Panc1 (cell line): Measurements from ENCODE around the gene DCXR. TPM values are rescaled to one million over a fixed set of nuclear protein-coding genes. Genes with fewer than 3 reads are reported as not detected.

Experiments used
- ATAC-seq: fragments of 200-7000 bp; cut with Tn5 transposase; 2 replicates; pipeline ENCODE4 v1.9.1; 2020; ENCODE audit warnings: mild to moderate bottlenecking, moderate library complexity
- BruUV-seq: library from RNA; stranded (reverse); fragments of 400-500 nt; replicated peaks from 2 replicates; lab custom pipeline; 2021; lab: Mats Ljungman, UMichigan
- CTCF ChIA-PET: fragments of 300-600 bp; sonication (Branson Sonifier 250); formaldehyde crosslinking; loops from one replicate; lab custom pipeline; 2022; ENCODE audit warnings: antibody characterized with exemption; lab: Charles Lee
- POLR2A ChIA-PET: fragments of 300-600 bp; sonication (Branson Sonifier 250); formaldehyde crosslinking; loops from one replicate; lab custom pipeline; 2022; ENCODE audit warnings: antibody characterized with exemption; lab: Charles Lee
- DNase-seq: peaks from one replicate; pipeline ENCODE4 v3.0.0-alpha.2; 2010; ENCODE audit warnings: low read depth, low spot score
- H3K27ac ChIP-seq: 2 replicates; pipeline ENCODE4 v1.5.1; 2011; ENCODE audit warnings: mild to moderate bottlenecking, low read length, inconsistent platforms
- H3K27me3 ChIP-seq: fragments of 200-500 bp; sonication (Bioruptor generic); 2 replicates; pipeline ENCODE4 v1.6.0; 2014; ENCODE audit warnings: low read length, inconsistent platforms; ENCODE audit not compliant: control insufficient read depth, insufficient read depth
- H3K36me3 ChIP-seq: fragments of 200-500 bp; sonication (Bioruptor generic); 2 replicates; pipeline ENCODE4 v1.5.1; 2014; ENCODE audit warnings: inconsistent platforms, mild to moderate bottlenecking, low read length, moderate library complexity; ENCODE audit not compliant: control insufficient read depth, insufficient read depth
- H3K4me1 ChIP-seq: 2 replicates; pipeline ENCODE4 v1.5.1; 2011; ENCODE audit warnings: inconsistent platforms, mild to moderate bottlenecking, low read length, moderate library complexity; ENCODE audit not compliant: control insufficient read depth, insufficient read depth
- H3K4me3 ChIP-seq, 2 experiments: 2 replicates each; pipeline ENCODE4 v1.5.1; 2011 to 2012; ENCODE audit warnings: low read depth in 2 of 2, low read length in 2 of 2, mild to moderate bottlenecking in 2 of 2, inconsistent platforms in 1 of 2, moderate library complexity in 1 of 2
- H3K9me3 ChIP-seq: fragments of 200-500 bp; sonication (Bioruptor generic); 2 replicates; pipeline ENCODE4 v1.5.1; 2014; ENCODE audit warnings: low read depth, mild to moderate bottlenecking, inconsistent platforms, low read length, moderate library complexity; ENCODE audit not compliant: control insufficient read depth, insufficient read depth
- POLR2AphosphoS5 ChIP-seq: IDR thresholded peaks from 2 replicates; pipeline ENCODE4 v1.6.1; 2012; ENCODE audit warnings: mild to moderate bottlenecking, low read depth, low read length, moderate library complexity
- SIN3A ChIP-seq: IDR thresholded peaks from 2 replicates; pipeline ENCODE4 v1.6.1; 2012; ENCODE audit warnings: low read depth, mild to moderate bottlenecking, low read length, moderate library complexity, borderline replicate concordance; ENCODE audit not compliant: insufficient read depth
- TCF7L2 ChIP-seq: IDR thresholded peaks from 2 replicates; pipeline ENCODE4 v1.6.1; 2011; ENCODE audit warnings: mild to moderate bottlenecking, low read depth, low read length, inconsistent platforms
- in situ Hi-C: cut with HindIII; loops from 2 replicates; pipeline ENCODE4 v1.10.0; 2016; ENCODE audit warnings: low sequenced_read_pairs, low pct_unique_long_range_greater_than_20kb
- intact Hi-C: fragments of 100-400 bp; cut with micrococcal nuclease; formaldehyde crosslinking; loops from one replicate; pipeline ENCODE4 v1.10.0; 2022; ENCODE audit not compliant: unreplicated experiment
- total RNA-seq: library from RNA; stranded (reverse); gene quantifications from one replicate; pipeline ENCODE4 v1.2.1, GENCODE V29; 2021; ENCODE audit not compliant: unreplicated experiment
- TF ChIP-seq, protein P1 (sequence below): fragments of 450-650 bp; IDR thresholded peaks from 2 replicates; pipeline ENCODE4 v1.5.1; 2017; ENCODE audit warnings: mild to moderate bottlenecking
- TF ChIP-seq, protein P2 (sequence below), 2 experiments: IDR thresholded peaks; 2 replicates each; pipeline ENCODE4 v1.6.1; 2011 to 2012; ENCODE audit warnings: low read depth in 2 of 2, control low read depth in 1 of 2, low read length in 1 of 2, mild to moderate bottlenecking in 1 of 2, moderate library complexity in 1 of 2; ENCODE audit not compliant: insufficient read depth in 1 of 2

Gene DCXR
- total RNA-seq, 1 experiment from 2014 or later, result 128 TPM

DNA sequence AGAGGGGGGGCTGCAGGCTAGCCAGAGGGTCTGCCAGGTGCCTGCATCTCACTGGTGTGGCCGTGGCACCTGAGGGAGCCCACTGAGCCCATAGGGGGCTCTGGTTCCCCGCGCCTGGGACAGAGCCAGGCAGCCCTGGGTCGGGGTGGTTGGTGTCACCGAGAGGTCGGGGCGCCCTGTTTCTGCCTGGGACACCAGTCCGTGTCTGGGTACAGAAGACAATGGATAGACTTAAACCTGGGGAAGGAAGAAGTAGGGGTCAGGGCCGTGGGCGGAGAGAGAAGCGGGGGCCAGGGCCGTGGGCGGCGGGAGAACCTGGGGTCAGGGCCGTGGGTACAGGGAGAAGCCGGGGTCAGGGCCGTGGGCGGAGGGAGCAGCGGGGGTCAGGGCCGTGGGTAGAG, 11.1 kb upstream of the DCXR start:
- Histone ChIP-seq H3K4me3 (no peak overlapping the region), H3K27me3 (no peaks in the 10 kb centered on the region), H3K27ac (no peak overlapping the region), H3K9me3 (no peaks in the 10 kb centered on the region), H3K36me3 (peaks cover 6% of the 10 kb centered on the region; the same call in 1 of the 2 replicates), H3K4me1 (peaks cover 15% of the 10 kb centered on the region; the same call in 1 of the 2 replicates)
- in situ Hi-C loops (no loop called here), intact Hi-C loops (no loop called here)
- POLR2A ChIA-PET, result no interaction called here
- CTCF ChIA-PET, result no interaction called here
- no peak for DNase-seq
- BruUV-seq, result no TSS peak
- TF ChIP-seq SIN3A (no peak), TCF7L2 (no peak), POLR2AphosphoS5 (no peak)
- TF ChIP-seq, protein P1, sequence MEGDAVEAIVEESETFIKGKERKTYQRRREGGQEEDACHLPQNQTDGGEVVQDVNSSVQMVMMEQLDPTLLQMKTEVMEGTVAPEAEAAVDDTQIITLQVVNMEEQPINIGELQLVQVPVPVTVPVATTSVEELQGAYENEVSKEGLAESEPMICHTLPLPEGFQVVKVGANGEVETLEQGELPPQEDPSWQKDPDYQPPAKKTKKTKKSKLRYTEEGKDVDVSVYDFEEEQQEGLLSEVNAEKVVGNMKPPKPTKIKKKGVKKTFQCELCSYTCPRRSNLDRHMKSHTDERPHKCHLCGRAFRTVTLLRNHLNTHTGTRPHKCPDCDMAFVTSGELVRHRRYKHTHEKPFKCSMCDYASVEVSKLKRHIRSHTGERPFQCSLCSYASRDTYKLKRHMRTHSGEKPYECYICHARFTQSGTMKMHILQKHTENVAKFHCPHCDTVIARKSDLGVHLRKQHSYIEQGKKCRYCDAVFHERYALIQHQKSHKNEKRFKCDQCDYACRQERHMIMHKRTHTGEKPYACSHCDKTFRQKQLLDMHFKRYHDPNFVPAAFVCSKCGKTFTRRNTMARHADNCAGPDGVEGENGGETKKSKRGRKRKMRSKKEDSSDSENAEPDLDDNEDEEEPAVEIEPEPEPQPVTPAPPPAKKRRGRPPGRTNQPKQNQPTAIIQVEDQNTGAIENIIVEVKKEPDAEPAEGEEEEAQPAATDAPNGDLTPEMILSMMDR, result no peak
- ATAC-seq, result no peak

DNA sequence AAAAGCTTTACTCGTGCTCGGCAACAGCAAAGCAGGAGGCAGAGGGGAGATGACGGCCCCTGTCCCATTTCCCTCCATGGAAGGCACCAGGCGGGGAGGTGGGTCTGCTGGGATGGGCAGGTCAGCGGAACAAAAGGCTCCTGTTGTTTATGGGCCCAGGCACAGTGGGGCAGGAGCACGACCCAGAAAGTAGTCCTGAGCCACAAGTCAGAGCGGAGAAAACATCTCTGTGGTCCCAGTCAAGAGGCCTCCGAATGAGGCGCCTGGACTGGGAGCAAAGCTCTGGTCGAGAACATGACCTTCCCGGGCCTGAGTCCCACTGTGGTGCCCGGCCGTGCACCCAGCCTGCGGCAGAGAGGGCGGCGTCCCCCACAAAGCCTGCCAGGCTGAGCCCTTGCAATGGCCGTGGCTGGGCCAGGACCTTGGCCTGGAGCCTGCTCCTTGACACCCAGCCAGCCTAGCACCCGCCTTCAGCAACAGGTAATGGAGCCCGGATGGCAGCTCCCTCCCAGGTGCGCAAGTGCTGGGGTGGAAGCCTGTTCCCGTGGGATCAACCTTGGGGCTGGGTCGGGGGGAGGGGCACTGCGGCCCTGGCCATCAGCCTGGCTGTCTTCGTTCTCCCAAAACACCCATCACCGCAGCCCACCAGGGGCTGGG, 10.5 kb upstream of the DCXR start:
- H3K27me3 ChIP-seq, result no peaks in the 10 kb centered on the region
- TF ChIP-seq SIN3A, result no peak
- TF ChIP-seq, protein P2, sequence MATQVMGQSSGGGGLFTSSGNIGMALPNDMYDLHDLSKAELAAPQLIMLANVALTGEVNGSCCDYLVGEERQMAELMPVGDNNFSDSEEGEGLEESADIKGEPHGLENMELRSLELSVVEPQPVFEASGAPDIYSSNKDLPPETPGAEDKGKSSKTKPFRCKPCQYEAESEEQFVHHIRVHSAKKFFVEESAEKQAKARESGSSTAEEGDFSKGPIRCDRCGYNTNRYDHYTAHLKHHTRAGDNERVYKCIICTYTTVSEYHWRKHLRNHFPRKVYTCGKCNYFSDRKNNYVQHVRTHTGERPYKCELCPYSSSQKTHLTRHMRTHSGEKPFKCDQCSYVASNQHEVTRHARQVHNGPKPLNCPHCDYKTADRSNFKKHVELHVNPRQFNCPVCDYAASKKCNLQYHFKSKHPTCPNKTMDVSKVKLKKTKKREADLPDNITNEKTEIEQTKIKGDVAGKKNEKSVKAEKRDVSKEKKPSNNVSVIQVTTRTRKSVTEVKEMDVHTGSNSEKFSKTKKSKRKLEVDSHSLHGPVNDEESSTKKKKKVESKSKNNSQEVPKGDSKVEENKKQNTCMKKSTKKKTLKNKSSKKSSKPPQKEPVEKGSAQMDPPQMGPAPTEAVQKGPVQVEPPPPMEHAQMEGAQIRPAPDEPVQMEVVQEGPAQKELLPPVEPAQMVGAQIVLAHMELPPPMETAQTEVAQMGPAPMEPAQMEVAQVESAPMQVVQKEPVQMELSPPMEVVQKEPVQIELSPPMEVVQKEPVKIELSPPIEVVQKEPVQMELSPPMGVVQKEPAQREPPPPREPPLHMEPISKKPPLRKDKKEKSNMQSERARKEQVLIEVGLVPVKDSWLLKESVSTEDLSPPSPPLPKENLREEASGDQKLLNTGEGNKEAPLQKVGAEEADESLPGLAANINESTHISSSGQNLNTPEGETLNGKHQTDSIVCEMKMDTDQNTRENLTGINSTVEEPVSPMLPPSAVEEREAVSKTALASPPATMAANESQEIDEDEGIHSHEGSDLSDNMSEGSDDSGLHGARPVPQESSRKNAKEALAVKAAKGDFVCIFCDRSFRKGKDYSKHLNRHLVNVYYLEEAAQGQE (IDR thresholded peaks at IDR 0.05; ENCODE audit: insufficient read depth in 1 of 2, low read depth in 2 of 2, low read length in 1 of 2), result no peak
- TF ChIP-seq, protein P1, result no peak
- TF ChIP-seq POLR2AphosphoS5, result no peak
- no peak for TF ChIP-seq TCF7L2
- ChIA-PET CTCF (interaction anchor here (0.9 kb wide), 1 partner anchor 40 kb away, joined by 3 read pairs; no protein-coding TSS in a partner anchor), POLR2A (interaction anchor here (0.7 kb wide), 1 partner anchor 22 kb away, joined by 3 read pairs; no protein-coding TSS in a partner anchor)
- no peak for ATAC-seq
- H3K9me3 ChIP-seq, result no peaks in the 10 kb centered on the region
- BruUV-seq, result no TSS peak
- H3K27ac ChIP-seq, result no peak overlapping the region
- intact Hi-C loops, result no loop called here
- no peak for DNase-seq
- in situ Hi-C loops, result no loop called here
- H3K36me3 ChIP-seq, result peaks cover 4% of the 10 kb centered on the region; the same call in 1 of the 2 replicates
- peaks cover 11% of the 10 kb centered on the region; the same call in 1 of the 2 replicates for H3K4me1 ChIP-seq
- no peak overlapping the region for H3K4me3 ChIP-seq
